GM12864 (cell line): ENCODE results near the gene GARIN5B.

Experiments used
- DNase-seq: peaks from one replicate; pipeline ENCODE4 v3.0.0-alpha.2; 2011; ENCODE audit warnings: low read depth
- H3K4me3 ChIP-seq: 2 replicates; pipeline ENCODE4 v1.5.1; 2011; ENCODE audit warnings: mild to moderate bottlenecking, low read depth, low read length, control low read depth
- CTCF ChIP-seq: IDR thresholded peaks from 2 replicates; pipeline ENCODE4 v1.5.1; 2011; ENCODE audit warnings: low read depth, mild to moderate bottlenecking, moderate library complexity, low read length, control low read depth, inconsistent platforms; ENCODE audit errors: missing control alignments

Gene GARIN5B

GRCh38 chr19:55392820-55393761 lies 30.0 kb upstream of the GARIN5B start:
- TF ChIP-seq CTCF, result no peak

DNA sequence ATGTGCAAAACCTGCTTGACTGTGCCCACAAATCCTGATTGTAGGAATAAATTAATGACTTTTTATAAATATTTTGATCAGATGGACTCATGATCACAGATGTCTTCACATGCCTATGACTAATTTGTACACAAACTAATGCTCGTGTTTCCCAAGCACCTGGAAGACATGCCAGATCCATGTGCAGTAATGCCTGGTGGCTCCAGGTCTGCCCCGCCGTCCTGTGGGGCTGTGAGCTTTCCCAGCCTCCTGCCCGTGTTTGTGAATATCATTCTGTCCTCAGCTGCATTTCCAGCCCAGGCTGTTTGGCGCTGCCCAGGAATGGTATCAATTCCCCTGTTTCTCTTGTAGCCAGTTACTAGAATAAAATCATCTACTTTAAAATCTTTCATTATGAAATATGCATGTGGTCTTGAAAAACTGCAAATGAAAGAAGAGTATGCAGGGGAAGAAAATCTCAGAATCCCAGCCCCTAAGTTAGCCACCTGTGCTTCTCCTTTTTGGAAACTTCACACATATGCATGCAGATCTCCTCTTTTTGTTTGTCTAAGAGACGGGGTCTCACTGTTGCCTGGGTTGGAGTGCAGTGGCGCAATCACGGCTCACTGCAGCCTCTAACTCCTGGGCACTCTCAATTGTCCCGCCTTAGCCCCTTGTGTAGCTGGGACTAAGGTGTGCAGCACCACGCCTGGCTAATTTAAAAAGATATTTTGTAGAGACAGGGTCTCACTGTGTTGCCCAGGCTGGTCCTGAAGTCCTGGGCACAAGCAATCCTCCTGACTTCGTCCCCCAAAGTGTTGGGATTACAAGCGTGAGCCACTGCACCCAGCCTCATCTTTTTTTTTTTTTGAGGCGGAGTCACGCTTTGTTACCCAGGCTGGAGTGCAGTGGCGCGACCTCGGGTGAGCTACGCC lies 28.9 kb upstream of the GARIN5B start:
- H3K4me3 ChIP-seq, result no peak overlapping the region
- DNase-seq, result no peak

More at GRCh38 chr19:55392820-55393761, 30.0 kb upstream of the GARIN5B start:
- no peak for DNase-seq
- no peak overlapping the region for H3K4me3 ChIP-seq

GRCh38 chr19:55391191-55391670 lies 28.2 kb upstream of the GARIN5B start:
- DNase-seq, result no peak
- no peak overlapping the region for H3K4me3 ChIP-seq
- TF ChIP-seq CTCF, result no peak

More for the DNA sequence above, 28.9 kb upstream of the GARIN5B start:
- TF ChIP-seq CTCF, result no peak

- TF ChIP-seq CTCF, result no peak
- H3K4me3 ChIP-seq, result no peak overlapping the region
- DNase-seq, result no peak
These were observed 27.4 kb upstream of the GARIN5B start for GRCh38 chr19:55390461-55390880.

DNA sequence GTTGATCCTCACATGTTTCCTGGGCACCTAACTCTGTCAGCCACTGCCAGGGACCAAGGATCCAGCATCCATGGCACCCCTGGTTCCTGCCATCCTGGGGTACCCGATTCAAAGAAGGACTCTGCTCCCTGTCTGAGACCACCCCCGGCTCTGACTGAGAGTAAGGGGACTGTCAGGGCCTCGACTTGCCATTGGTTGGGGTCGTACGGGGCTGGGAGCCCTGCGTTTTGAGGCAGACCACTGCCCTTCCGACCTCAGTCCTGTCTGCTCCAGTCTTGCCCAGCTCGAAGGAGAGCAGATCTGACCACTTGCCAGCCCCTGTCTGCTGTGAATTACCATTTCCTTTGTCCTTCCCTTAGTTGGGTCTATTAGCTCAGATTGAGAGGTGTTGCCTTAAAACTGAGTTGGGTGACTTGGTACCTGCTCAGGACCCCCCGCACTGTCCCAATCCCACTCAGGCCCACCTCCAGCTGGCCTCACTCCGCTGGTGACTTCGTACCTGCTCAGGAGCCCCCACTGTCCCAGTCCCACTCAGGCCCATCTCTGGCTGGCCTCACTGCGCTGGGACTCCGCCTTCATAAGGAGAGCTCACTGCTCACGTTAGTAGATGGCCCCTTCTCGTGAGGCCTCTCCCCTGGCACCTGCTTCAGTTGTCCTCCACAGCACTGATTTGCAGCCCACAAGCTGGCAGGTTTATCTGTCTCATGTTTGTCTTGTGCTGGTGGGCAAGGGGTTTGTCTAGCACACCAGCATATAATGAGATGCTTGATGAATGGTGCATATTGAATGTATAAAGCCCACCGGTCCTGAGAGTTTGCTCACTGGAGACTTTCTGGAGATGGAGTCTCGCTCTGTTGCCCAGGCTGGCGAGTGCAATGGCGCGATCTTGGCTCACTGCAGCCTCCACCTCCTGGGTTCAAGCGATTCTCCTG lies 26.6 kb upstream of the GARIN5B start:
- no peak overlapping the region for H3K4me3 ChIP-seq
- no peak for TF ChIP-seq CTCF
- no peak for DNase-seq
